Measurements from ENCODE around the gene ANTXRL. TPM values are rescaled to one million over a fixed set of nuclear protein-coding genes. Genes with fewer than 3 reads are reported as not detected.

Gene ANTXRL
- total and polyA plus RNA-seq, 2 of the 8 experiments (the other 6 are each of a cell fraction or from before 2014, with no cell fraction given) = not detected

- TF ChIP-seq RNF2 (IDR thresholded peaks at IDR 0.05; ENCODE audit: borderline replicate concordance, low read depth, low read length, missing control alignments, poor library complexity, severe bottlenecking) = no peak
- no peak for TF ChIP-seq EGR1 (IDR thresholded peaks at IDR 0.05; ENCODE audit: borderline replicate concordance, low read depth, low read length)
- TF ChIP-seq SP4 (IDR thresholded peaks at IDR 0.05; ENCODE audit: low read length) = no peak
These were observed 12.4 kb downstream of the ANTXRL start (continued) for GRCh38 chr10:46299286-46299535.

Measured in H1 (cell line).